Activated T-cell treated with anti-CD3 and anti-CD28 coated beads, Interleukin-2, amount 50 U/mL, for 48 hours (primary cell): ENCODE results near the gene ALDH1L1.

Source experiments
- DNase-seq, 2 experiments: peaks; one replicate each; pipeline ENCODE4 v3.0.0-alpha.2; 2020

ALDH1L1 gene

GRCh38 chr3:126180477-126181397 lies at the start of gene ALDH1L1:
Gene ALDH1L1, minus strand, starts transcription at chr3:126180586. Its CDS starts 19,607 bp downstream, at chr3:126160979.
- no peak for DNase-seq

GRCh38 chr3:126226374-126226773 lies 46.0 kb upstream of the ALDH1L1 start:
- DNase-seq, result no peak

- no peak for DNase-seq
Observed at GRCh38 chr3:126216416-126216815, 36.0 kb upstream of the ALDH1L1 start.

- no peak for DNase-seq
Observed at GRCh38 chr3:126213379-126214028, 33.1 kb upstream of the ALDH1L1 start.

- peak in 1 of 2 experiments; percentile 25 for DNase-seq
Observed at GRCh38 chr3:126212620-126213378, 32.4 kb upstream of the ALDH1L1 start.

- DNase-seq, result no peak
Observed at GRCh38 chr3:126212250-126212619, 31.8 kb upstream of the ALDH1L1 start.

- no peak for DNase-seq
Observed at GRCh38 chr3:126211569-126211968, 31.2 kb upstream of the ALDH1L1 start.

GRCh38 chr3:126210606-126211005 lies 30.2 kb upstream of the ALDH1L1 start:
- no peak for DNase-seq

GRCh38 chr3:126209741-126210140 lies 29.4 kb upstream of the ALDH1L1 start:
- DNase-seq, result no peak

GRCh38 chr3:126208606-126209256 lies 28.3 kb upstream of the ALDH1L1 start:
- no peak for DNase-seq

GRCh38 chr3:126208182-126208581 lies 27.8 kb upstream of the ALDH1L1 start:
- DNase-seq, result no peak

GRCh38 chr3:126207166-126207565 lies 26.8 kb upstream of the ALDH1L1 start:
- no peak for DNase-seq

- no peak for DNase-seq
Observed at GRCh38 chr3:126205717-126206655, 25.6 kb upstream of the ALDH1L1 start.

- DNase-seq, result no peak
Observed at GRCh38 chr3:126202680-126203079, 22.3 kb upstream of the ALDH1L1 start.

GRCh38 chr3:126202276-126202675 lies 21.9 kb upstream of the ALDH1L1 start:
- no peak for DNase-seq

- no peak for DNase-seq
Observed at GRCh38 chr3:126201168-126201567, 20.8 kb upstream of the ALDH1L1 start.

- no peak for DNase-seq
Observed at GRCh38 chr3:126200534-126200933, 20.1 kb upstream of the ALDH1L1 start.

- DNase-seq, result no peak
Observed at GRCh38 chr3:126199256-126199655, 18.9 kb upstream of the ALDH1L1 start.

GRCh38 chr3:126197854-126198584 lies 17.6 kb upstream of the ALDH1L1 start:
- DNase-seq, result peak; percentile 62 to 66

- no peak for DNase-seq
Observed at GRCh38 chr3:126197343-126197742, 17.0 kb upstream of the ALDH1L1 start.

GRCh38 chr3:126194713-126195305 lies 14.4 kb upstream of the ALDH1L1 start:
- DNase-seq, result no peak
